HK-2 (cell line): Measurements from ENCODE around the gene INPP5J.
A peak's percentile ranks its signal among the peaks of the same experiment; 100 is the strongest.
"Not testable (repeated sequence)": the region's sequence is repeated elsewhere in the genome, so short reads cannot be mapped to it uniquely, and the experiment has no call there.

Experiments
- DNase-seq: peaks from one replicate; pipeline ENCODE4 v3.0.0-alpha.2; 2018; ENCODE audit not compliant: unreplicated experiment

Gene INPP5J

GRCh38 chr22:31150615-31151014 is 27.8 kb downstream of the INPP5J start:
- no peak for DNase-seq

DNA sequence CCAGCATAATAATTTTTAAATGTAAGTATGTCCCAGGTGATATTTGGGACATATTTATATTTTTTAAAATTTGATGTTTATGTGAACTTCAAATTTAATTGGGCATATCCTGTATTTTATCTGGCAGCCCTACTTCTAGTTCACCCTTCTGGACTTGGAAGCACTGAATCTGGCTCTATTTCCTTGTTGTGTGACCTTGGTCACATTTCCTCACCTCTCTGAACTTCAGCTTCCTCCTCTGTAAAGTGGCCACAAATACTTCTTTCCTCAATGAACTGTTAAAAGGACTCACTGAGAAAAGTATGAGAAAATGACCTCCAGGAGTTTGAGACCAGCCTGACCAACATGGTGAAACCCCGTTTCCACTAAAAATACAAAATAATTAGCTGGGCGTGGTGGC is 29.1 kb downstream of the INPP5J start:
- DNase-seq, result no peak

DNA sequence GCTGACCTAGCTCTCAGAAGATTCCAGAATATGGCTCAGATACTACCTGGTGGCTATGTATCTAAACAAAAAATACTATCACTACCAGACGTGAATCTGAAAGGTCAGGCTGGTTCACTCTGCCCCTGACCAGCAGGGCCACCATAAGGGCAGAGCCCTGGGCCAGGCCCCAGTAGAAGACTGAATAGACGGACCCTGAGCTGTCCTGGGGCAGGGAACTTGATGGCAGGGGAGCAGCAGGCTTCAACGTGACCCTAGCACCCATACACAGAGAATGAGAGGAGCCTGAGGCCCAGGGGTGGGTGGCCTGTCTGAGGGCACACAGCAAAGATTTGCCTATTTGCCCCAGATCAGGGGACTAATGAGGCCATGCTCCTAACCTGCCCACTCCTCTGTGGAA is 30.6 kb downstream of the INPP5J start:
- no peak for DNase-seq

- DNase-seq, result no peak
Observed at GRCh38 chr22:31154975-31155374, 32.2 kb downstream of the INPP5J start.

GRCh38 chr22:31155422-31155821 is 32.7 kb downstream of the INPP5J start:
- DNase-seq, result no peak

- DNase-seq, result no peak
Observed at GRCh38 chr22:31160328-31160978, 37.7 kb downstream of the INPP5J start.

- DNase-seq, result no peak
Observed at GRCh38 chr22:31161386-31161785, 38.6 kb downstream of the INPP5J start.

GRCh38 chr22:31162015-31162765 is 39.4 kb downstream of the INPP5J start:
- no peak for DNase-seq

DNA sequence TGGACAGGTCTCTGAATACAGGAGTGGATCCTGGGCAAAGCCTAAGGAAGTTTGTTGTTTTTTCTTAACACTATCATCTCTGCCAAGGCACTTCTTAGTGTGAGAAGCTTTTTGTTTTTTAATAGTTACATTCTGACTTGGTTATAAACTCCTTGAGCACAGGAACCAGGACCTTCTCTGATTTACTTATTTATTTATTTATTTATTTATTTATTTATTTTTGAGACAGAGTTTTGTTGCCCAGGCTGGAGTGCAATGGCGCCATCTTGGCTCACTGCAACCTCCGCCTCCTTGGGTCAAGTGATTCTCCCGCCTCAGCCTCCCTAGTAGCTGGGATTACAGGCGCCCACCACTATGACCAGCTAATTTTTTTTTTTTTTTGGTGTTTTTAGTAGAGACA is 48.2 kb downstream of the INPP5J start:
- DNase-seq, result no peak

GRCh38 chr22:31171734-31172133 is 49.0 kb downstream of the INPP5J start:
- not testable (repeated sequence) for DNase-seq

DNA sequence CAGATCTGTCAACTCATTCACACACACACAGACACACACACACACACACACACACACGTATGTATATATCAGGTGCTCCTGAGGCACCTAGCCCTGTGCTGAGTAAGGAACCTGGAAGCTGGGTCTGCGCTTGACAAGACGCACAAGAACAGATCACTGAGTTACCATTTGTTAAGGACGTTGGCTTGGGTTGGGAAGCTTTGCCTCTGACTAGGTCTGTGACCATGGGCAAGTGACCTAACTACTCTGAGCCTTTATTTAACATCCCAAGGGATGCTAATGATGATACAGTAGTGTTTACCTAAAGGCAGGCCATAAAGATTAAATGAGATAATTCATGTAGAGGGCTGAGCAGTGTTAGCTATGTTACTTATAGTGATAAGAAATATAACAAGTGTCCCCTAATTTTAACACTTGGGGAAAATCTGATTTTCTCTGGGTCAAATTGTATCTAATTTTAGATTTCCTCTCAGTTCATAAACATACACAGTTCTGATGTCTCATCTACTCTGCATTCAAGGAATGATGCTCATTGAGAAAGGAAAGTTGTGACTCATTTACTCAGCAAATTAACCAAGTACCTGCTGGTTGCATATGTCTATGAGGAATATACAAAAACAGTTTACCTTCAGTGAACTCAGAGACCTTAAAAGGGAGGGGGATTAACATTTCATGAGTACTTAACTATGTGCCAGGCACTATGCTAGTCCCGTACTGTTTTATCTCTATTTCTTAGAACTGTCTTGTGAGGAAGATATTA is 50.8 kb downstream of the INPP5J start:
- DNase-seq, result no peak

DNA sequence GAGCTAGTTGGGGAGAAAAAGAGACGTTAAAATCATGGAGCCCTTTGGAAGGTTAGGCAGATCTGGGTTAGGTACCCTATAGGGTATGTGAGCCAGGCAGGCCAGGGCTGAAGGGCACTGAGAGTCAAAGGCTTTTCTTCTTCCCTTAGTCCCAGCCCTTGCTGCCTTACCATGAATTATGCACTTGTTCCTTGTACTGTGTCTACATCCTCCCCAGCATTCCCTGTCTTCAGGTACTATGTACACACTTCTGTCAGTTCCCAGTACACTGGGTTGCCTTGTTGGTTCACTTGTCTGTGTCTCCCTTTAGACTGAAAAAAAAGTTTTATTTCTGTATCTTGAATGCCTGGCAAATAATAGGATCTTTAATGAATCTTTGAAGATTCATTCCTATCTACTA is 54.2 kb downstream of the INPP5J start:
- DNase-seq, result no peak

GRCh38 chr22:31177420-31178162 is 54.8 kb downstream of the INPP5J start:
- peak; percentile 19 for DNase-seq

- no peak for DNase-seq
Observed at GRCh38 chr22:31178859-31179258, 56.1 kb downstream of the INPP5J start.

DNA sequence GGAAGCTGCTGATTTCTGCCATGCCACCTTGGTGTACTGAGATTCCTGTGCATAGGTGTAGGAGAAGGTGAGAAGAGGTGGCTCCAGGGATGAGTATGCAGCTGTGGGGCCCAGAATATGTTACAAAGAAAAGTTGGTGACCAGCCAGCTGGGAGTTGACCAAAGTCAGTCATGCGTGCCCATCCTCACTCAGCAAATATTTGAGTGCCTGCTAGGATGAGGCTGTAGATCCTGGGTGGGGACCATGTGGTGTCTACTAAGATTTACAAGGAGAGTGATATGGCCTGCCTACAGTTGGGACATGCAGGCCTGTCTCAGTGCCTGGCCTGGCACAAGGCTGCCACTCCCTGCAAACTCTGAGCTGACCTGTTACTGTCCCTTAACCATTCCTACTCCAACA is 56.6 kb downstream of the INPP5J start:
- DNase-seq, result peak; percentile 64

DNA sequence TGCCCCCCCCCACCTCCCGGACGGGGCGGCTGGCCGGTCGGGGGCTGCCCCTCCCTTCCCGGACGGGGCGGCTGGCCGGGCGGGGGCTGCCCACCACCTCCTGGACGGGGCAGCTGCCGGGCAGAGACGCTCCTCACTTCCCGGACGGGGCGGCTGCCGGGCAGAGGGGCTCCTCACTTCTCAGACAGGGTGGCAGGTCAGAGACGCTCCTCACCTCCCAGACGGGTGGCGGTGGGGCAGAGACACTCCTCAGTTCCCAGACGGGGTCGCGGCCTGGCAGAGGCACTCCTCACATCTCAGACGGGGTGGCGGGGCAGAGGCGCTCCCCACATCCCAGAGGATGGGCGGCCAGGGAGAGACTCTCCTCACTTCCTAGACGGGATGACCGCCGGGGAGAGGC is 61.2 kb downstream of the INPP5J start:
- DNase-seq, result no peak
